ENCODE measurements around the gene METRN. TPM values are rescaled to one million over a fixed set of nuclear protein-coding genes. Genes with fewer than 3 reads are reported as not detected.

The METRN gene
- polyA plus RNA-seq, 1 donor (not counting 4 experiments of a cell fraction or from before 2014, with no cell fraction given): 42.1 TPM

- H3K4me2 ChIP-seq (ENCODE audit: control insufficient read depth, extremely low read depth, insufficient read depth, low read depth, low read length): no peak overlapping the region
- H3K27me3 ChIP-seq (ENCODE audit: control insufficient read depth, extremely low read depth, insufficient read depth, low read length): peaks cover 68% of the 10 kb centered on the region
- no peak for FAIRE-seq
- H3K9ac ChIP-seq (ENCODE audit: control insufficient read depth, extremely low read depth, insufficient read depth, low read length): no peak overlapping the region
- no peak overlapping the region for H2AFZ ChIP-seq (ENCODE audit: control insufficient read depth, low read length)
- H3K4me3 ChIP-seq (ENCODE audit: control insufficient read depth in 2 of 3, extremely low read depth in 1 of 3, insufficient read depth in 2 of 3, low read depth in 1 of 3, low read length in 3 of 3): no peak overlapping the region
- TF ChIP-seq EZH2 (IDR thresholded peaks at IDR 0.05; ENCODE audit: low read length): no peak
- TF ChIP-seq CTCF (optimal IDR thresholded peaks at IDR 0.05 in 1 of 3, IDR thresholded peaks at IDR 0.05 in 1 of 3, conservative IDR thresholded peaks at IDR 0.05 in 1 of 3; ENCODE audit: extremely low read depth in 1 of 3, insufficient read depth in 2 of 3, low read length in 3 of 3): no peak
- H3K79me2 ChIP-seq (ENCODE audit: control insufficient read depth, insufficient read depth, low read length): no peaks in the 10 kb centered on the region
- peaks cover 5% of the 10 kb centered on the region for H4K20me1 ChIP-seq (ENCODE audit: control insufficient read depth, extremely low read depth, insufficient read depth, low read length)
- dilution Hi-C loops (cut with MboI; ENCODE audit: extremely low pct_ligation_motif_present, low sequenced_read_pairs): no loop called here
- H3K9me1 ChIP-seq (ENCODE audit: control insufficient read depth, extremely low read depth, insufficient read depth, low read length): no peaks in the 10 kb centered on the region
- no peaks in the 10 kb centered on the region for H3K9me3 ChIP-seq (ENCODE audit: control insufficient read depth, low read depth, low read length)
- H3K27ac ChIP-seq (ENCODE audit: control insufficient read depth, insufficient read depth, low read length): no peak overlapping the region
- no peak for DNase-seq (ENCODE audit: low read depth, low spot score)
- H3K4me1 ChIP-seq (ENCODE audit: control insufficient read depth, extremely low read depth, insufficient read depth, low read length): no peaks in the 10 kb centered on the region
- H3K36me3 ChIP-seq (ENCODE audit: control insufficient read depth in 2 of 2, extremely low read depth in 1 of 2, insufficient read depth in 2 of 2, low read length in 2 of 2): no peaks in the 10 kb centered on the region
These were observed 12.6 kb upstream of the METRN start for GRCh38 chr16:702341-702740.

DNA sequence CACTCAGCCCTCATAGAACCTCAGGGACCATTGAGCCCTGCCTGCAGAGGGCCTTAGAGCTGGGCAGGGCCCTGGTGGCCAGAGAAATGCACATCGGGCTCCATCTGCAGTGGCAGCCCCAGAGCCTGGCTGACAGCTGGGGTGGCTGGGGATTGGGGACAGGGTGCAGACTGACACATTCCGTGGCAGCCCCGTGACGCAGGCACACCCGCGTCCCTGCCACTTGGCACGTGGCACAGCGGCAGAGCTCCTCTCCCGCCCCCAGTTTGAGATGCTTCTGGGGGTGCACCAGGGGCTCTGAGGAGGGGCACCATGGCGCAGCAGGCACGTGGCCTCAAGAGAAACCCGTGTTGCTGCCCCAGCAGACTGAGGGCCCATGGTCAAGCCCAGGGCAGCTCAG, 11.5 kb upstream of the METRN start:
- Histone ChIP-seq H3K4me1 (ENCODE audit: control insufficient read depth, extremely low read depth, insufficient read depth, low read length) (no peaks in the 10 kb centered on the region), H4K20me1 (ENCODE audit: control insufficient read depth, extremely low read depth, insufficient read depth, low read length) (peaks cover 5% of the 10 kb centered on the region), H3K27me3 (ENCODE audit: control insufficient read depth, extremely low read depth, insufficient read depth, low read length) (peaks cover 79% of the 10 kb centered on the region), H3K27ac (ENCODE audit: control insufficient read depth, insufficient read depth, low read length) (no peak overlapping the region), H3K79me2 (ENCODE audit: control insufficient read depth, insufficient read depth, low read length) (no peaks in the 10 kb centered on the region), H3K36me3 (ENCODE audit: control insufficient read depth in 2 of 2, extremely low read depth in 1 of 2, insufficient read depth in 2 of 2, low read length in 2 of 2) (no peaks in the 10 kb centered on the region), H3K9me1 (ENCODE audit: control insufficient read depth, extremely low read depth, insufficient read depth, low read length) (no peaks in the 10 kb centered on the region), H3K4me2 (ENCODE audit: control insufficient read depth, extremely low read depth, insufficient read depth, low read depth, low read length) (no peak overlapping the region), H3K4me3 (ENCODE audit: control insufficient read depth in 2 of 3, extremely low read depth in 1 of 3, insufficient read depth in 2 of 3, low read depth in 1 of 3, low read length in 3 of 3) (no peak overlapping the region), H3K9me3 (ENCODE audit: control insufficient read depth, low read depth, low read length) (no peaks in the 10 kb centered on the region), H2AFZ (ENCODE audit: control insufficient read depth, low read length) (no peak overlapping the region), H3K9ac (ENCODE audit: control insufficient read depth, extremely low read depth, insufficient read depth, low read length) (no peak overlapping the region)
- FAIRE-seq (no peak), DNase-seq (ENCODE audit: low read depth, low spot score) (no peak)
- dilution Hi-C loops (cut with MboI; ENCODE audit: extremely low pct_ligation_motif_present, low sequenced_read_pairs): no loop called here
- TF ChIP-seq EZH2 (IDR thresholded peaks at IDR 0.05; ENCODE audit: low read length) (no peak), CTCF (optimal IDR thresholded peaks at IDR 0.05 in 1 of 3, IDR thresholded peaks at IDR 0.05 in 1 of 3, conservative IDR thresholded peaks at IDR 0.05 in 1 of 3; ENCODE audit: extremely low read depth in 1 of 3, insufficient read depth in 2 of 3, low read length in 3 of 3) (no peak)
